Measurements from ENCODE around the gene SYT7. TPM values are rescaled to one million over a fixed set of nuclear protein-coding genes. Genes with fewer than 3 reads are reported as not detected.
A peak's percentile ranks its signal among the peaks of the same experiment; 100 is the strongest.

The SYT7 gene
- total and polyA plus RNA-seq, 11 donors, result 12.4 to 34.7 (median 17.4) TPM

DNA sequence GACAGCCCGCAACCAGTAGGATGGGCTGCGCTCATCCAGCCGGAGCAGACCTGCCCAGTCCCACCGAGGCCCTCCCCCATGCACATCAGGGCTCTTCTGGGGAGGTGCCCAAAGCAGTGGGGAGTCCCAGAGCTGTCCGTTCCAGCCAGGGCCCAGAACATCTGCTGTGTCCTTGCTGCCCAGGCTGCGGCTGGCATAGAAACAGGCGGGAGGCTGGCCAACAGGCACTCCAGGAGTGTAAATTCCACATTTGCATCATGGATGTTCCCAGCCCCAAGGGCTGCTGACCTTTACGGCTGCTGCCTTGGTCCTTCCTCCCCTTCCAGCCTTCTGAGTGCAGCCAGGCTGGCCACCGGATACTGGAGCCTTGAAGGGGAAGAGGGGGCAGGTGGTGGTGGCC lies 30.0 kb upstream of the SYT7 start:
- Histone ChIP-seq H3K9me3 (no peaks in the 10 kb centered on the region), H3K36me3 (no peaks in the 10 kb centered on the region), H3K27ac (peak overlapping the region in 1 of 12 donors; percentile 18), H3K27me3 (no peaks in the 10 kb centered on the region), H3K4me1 (peaks cover 0 to 18% (median 1%) of the 10 kb centered on the region in 12 donors), H3K4me3 (no peak overlapping the region)
- WGBS, 4 donors, result 61 to 73% (median 65%) methylated on average over 8 to 9 of the region's 9 CpGs
- intact Hi-C loops (cut with DNase I), result no loop called here
- DNase-seq, result peak in 4 of 5 donors; percentile 42 to 81 (median 60)
- no peak for TF ChIP-seq CTCF (IDR thresholded peaks at IDR 0.05)
- no peak for TF ChIP-seq POLR2A (IDR thresholded peaks at IDR 0.05)
- peak; percentile 82 to 89 (median 84) for ATAC-seq

DNA sequence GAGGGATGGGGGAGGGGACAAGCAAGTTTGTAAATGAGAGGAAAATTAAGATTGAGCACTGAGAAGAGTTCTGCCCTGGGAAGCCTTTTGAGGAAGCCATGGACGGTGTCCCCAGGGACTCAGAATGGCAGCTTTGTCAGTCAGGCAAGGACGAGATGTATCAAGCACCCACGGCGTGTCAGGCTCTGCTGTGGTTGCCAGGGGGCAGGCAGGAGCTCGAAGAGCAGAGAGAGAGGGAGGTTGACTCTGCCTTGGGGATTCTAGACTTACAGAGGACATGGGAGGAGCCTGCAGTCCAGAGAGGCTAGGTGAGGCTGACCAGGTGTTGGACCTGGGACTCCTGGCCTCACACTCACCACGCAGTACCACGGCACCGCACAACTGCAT lies 29.1 kb upstream of the SYT7 start:
- Histone ChIP-seq H3K4me1 (peaks cover 0 to 18% (median 1%) of the 10 kb centered on the region in 12 donors), H3K36me3 (no peaks in the 10 kb centered on the region), H3K27me3 (no peaks in the 10 kb centered on the region), H3K4me3 (no peak overlapping the region), H3K27ac (no peak overlapping the region), H3K9me3 (no peaks in the 10 kb centered on the region)
- ATAC-seq, result peak; percentile 50 to 77 (median 61)
- DNase-seq, result peak in 2 of 5 donors; percentile 49 to 54
- TF ChIP-seq CTCF (IDR thresholded peaks at IDR 0.05), result peak in 4 of 12 donors; percentile 14 to 34 (median 26)
- TF ChIP-seq POLR2A (IDR thresholded peaks at IDR 0.05), result no peak
- 32 to 36% (median 34%) methylated on average over 8 of the region's 8 CpGs for WGBS, 4 donors
- intact Hi-C loops (cut with DNase I), result no loop called here

DNA sequence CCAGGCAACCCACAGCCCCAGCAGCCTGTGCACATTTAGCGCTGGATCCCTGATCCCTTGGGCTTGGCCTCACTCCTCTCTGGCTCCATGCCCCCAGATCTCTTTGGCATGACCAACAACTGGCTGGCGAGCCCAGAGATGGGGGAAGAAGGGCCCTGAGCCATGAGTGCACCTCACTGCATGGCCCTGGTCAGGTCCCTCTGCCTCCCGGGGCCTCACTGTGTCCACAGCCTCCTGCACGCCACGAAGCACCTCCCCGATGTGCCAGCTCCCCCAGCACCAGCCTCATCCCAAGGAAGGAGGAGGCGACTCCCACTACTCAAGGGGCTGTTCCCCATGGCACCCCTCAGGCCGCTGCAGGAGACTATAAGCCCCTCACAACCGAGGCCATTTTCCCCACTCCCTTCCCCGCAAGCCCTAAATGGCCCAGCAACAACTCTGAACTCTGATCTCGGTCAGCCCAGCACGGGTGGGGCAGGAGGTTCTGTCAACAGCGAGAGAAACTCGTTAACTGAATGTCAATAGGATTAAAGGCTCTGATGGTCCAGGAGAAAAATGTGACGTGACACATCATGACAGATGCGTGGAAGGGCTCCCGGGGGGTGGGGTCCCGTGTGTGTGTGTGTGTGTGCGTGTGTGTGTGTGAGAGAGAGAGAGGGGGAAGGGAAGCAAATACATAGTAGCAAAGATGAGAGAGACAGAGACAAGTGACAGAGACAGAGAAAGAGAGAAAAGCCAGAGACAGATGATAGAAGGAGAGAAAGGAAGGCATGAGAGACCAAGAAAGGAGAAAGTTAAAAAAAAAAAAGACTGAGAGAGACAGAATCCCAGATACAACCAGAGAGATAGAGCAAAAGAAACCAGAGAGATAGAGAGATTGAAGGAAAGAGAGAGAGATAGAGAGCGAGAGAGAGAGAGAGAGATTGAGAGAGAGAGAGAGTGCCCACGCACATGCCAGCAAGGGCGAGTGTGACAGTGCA lies 28.4 kb upstream of the SYT7 start:
- ATAC-seq (peak in 1 of 4 donors; percentile 9), DNase-seq (no peak)
- TF ChIP-seq CTCF (IDR thresholded peaks at IDR 0.05) (no peak), POLR2A (IDR thresholded peaks at IDR 0.05) (no peak)
- intact Hi-C loops (cut with DNase I), result no loop called here
- Histone ChIP-seq H3K36me3 (no peaks in the 10 kb centered on the region), H3K9me3 (no peaks in the 10 kb centered on the region), H3K27me3 (no peaks in the 10 kb centered on the region), H3K4me1 (peaks cover 0 to 18% (median 1%) of the 10 kb centered on the region in 12 donors), H3K4me3 (no peak overlapping the region), H3K27ac (no peak overlapping the region)
- WGBS, 4 donors, result 47 to 62% (median 55%) methylated on average over 17 to 22 of the region's 22 CpGs

- WGBS, 4 donors, result 87 to 92% (median 89%) methylated on average over 14 of the region's 14 CpGs
- no peak overlapping the region for H3K27ac ChIP-seq
- intact Hi-C loops (cut with DNase I), result no loop called here
- no peak for TF ChIP-seq CTCF (IDR thresholded peaks at IDR 0.05)
- TF ChIP-seq POLR2A (IDR thresholded peaks at IDR 0.05), result no peak
- no peaks in the 10 kb centered on the region for H3K36me3 ChIP-seq
- H3K9me3 ChIP-seq, result no peaks in the 10 kb centered on the region
- DNase-seq (no peak), ATAC-seq (no peak)
- H3K4me1 ChIP-seq, result peaks cover 0 to 21% (median 4%) of the 10 kb centered on the region in 12 donors
- no peak overlapping the region for H3K4me3 ChIP-seq
- H3K27me3 ChIP-seq, result no peaks in the 10 kb centered on the region
These were observed 27.2 kb upstream of the SYT7 start for GRCh38 chr11:61607920-61608599.

Data from heart left ventricle (tissue), 16 donors.